ENCODE data around the gene LIMK1.

Gene LIMK1

GRCh38 chr7:74083928-74084721 lies 521 bp downstream of the LIMK1 start:
- H3K27ac ChIP-seq (ENCODE audit: low read length): peak overlapping the region; percentile 23
- peaks cover 15% of the 10 kb centered on the region for H3K36me3 ChIP-seq (replicated peaks; ENCODE audit: low read depth, low read length)
- H3K27me3 ChIP-seq (ENCODE audit: low read depth, low read length): no peaks in the 10 kb centered on the region
- H3K4me1 ChIP-seq (ENCODE audit: low read length): peaks cover 19% of the 10 kb centered on the region
- TF ChIP-seq, protein P1, sequence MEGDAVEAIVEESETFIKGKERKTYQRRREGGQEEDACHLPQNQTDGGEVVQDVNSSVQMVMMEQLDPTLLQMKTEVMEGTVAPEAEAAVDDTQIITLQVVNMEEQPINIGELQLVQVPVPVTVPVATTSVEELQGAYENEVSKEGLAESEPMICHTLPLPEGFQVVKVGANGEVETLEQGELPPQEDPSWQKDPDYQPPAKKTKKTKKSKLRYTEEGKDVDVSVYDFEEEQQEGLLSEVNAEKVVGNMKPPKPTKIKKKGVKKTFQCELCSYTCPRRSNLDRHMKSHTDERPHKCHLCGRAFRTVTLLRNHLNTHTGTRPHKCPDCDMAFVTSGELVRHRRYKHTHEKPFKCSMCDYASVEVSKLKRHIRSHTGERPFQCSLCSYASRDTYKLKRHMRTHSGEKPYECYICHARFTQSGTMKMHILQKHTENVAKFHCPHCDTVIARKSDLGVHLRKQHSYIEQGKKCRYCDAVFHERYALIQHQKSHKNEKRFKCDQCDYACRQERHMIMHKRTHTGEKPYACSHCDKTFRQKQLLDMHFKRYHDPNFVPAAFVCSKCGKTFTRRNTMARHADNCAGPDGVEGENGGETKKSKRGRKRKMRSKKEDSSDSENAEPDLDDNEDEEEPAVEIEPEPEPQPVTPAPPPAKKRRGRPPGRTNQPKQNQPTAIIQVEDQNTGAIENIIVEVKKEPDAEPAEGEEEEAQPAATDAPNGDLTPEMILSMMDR (IDR thresholded peaks at IDR 0.05; ENCODE audit: low read depth, low read length): no peak
- no peak for TF ChIP-seq EZH2phosphoT487 (IDR thresholded peaks at IDR 0.05; ENCODE audit: low read depth)
- H3K79me2 ChIP-seq (ENCODE audit: low read length): peaks cover 14% of the 10 kb centered on the region
- H3K9me3 ChIP-seq (ENCODE audit: insufficient read depth, low read length): no peaks in the 10 kb centered on the region
- H3K4me2 ChIP-seq (ENCODE audit: low read length): peak overlapping the region; percentile 89
- no peak overlapping the region for H2AFZ ChIP-seq (ENCODE audit: low read depth, low read length)
- H3K4me3 ChIP-seq (ENCODE audit: low read length): peak overlapping the region; percentile 95
- no peaks in the 10 kb centered on the region for H4K20me1 ChIP-seq (ENCODE audit: insufficient read depth, low read length)
- H3K9ac ChIP-seq (ENCODE audit: low read length): peak overlapping the region; percentile 95

GRCh38 chr7:74084722-74085578 lies 1.3 kb downstream of the LIMK1 start:
- no peaks in the 10 kb centered on the region for H3K9me3 ChIP-seq (ENCODE audit: insufficient read depth, low read length)
- no peak overlapping the region for H3K27ac ChIP-seq (ENCODE audit: low read length)
- no peaks in the 10 kb centered on the region for H3K27me3 ChIP-seq (ENCODE audit: low read depth, low read length)
- H2AFZ ChIP-seq (ENCODE audit: low read depth, low read length): no peak overlapping the region
- no peaks in the 10 kb centered on the region for H4K20me1 ChIP-seq (ENCODE audit: insufficient read depth, low read length)
- H3K4me2 ChIP-seq (ENCODE audit: low read length): peak overlapping the region; percentile 89
- peaks cover 15% of the 10 kb centered on the region for H3K36me3 ChIP-seq (replicated peaks; ENCODE audit: low read depth, low read length)
- peak overlapping the region; percentile 95 for H3K9ac ChIP-seq (ENCODE audit: low read length)
- peaks cover 19% of the 10 kb centered on the region for H3K4me1 ChIP-seq (ENCODE audit: low read length)
- no peak for TF ChIP-seq EZH2phosphoT487 (IDR thresholded peaks at IDR 0.05; ENCODE audit: low read depth)
- TF ChIP-seq, protein P1 (IDR thresholded peaks at IDR 0.05; ENCODE audit: low read depth, low read length): no peak
- H3K79me2 ChIP-seq (ENCODE audit: low read length): peaks cover 14% of the 10 kb centered on the region
- peak overlapping the region; percentile 95 for H3K4me3 ChIP-seq (ENCODE audit: low read length)

- H3K9ac ChIP-seq (ENCODE audit: low read length): no peak overlapping the region
- H3K9me3 ChIP-seq (ENCODE audit: insufficient read depth, low read length): no peaks in the 10 kb centered on the region
- no peak overlapping the region for H3K27ac ChIP-seq (ENCODE audit: low read length)
- H2AFZ ChIP-seq (ENCODE audit: low read depth, low read length): no peak overlapping the region
- H3K4me3 ChIP-seq (ENCODE audit: low read length): no peak overlapping the region
- TF ChIP-seq EZH2phosphoT487 (IDR thresholded peaks at IDR 0.05; ENCODE audit: low read depth): no peak
- TF ChIP-seq, protein P1 (IDR thresholded peaks at IDR 0.05; ENCODE audit: low read depth, low read length): no peak
- no peaks in the 10 kb centered on the region for H4K20me1 ChIP-seq (ENCODE audit: insufficient read depth, low read length)
- peaks cover 28% of the 10 kb centered on the region for H3K4me1 ChIP-seq (ENCODE audit: low read length)
- no peaks in the 10 kb centered on the region for H3K27me3 ChIP-seq (ENCODE audit: low read depth, low read length)
- no peak overlapping the region for H3K4me2 ChIP-seq (ENCODE audit: low read length)
- peaks cover 14% of the 10 kb centered on the region for H3K79me2 ChIP-seq (ENCODE audit: low read length)
- peaks cover 19% of the 10 kb centered on the region for H3K36me3 ChIP-seq (replicated peaks; ENCODE audit: low read depth, low read length)
These were observed 4.3 kb downstream of the LIMK1 start for GRCh38 chr7:74087791-74088453.
